ENCODE results near the gene PBRM1. TPM values are rescaled to one million over a fixed set of nuclear protein-coding genes. Genes with fewer than 3 reads are reported as not detected.

PBRM1 gene
- total and polyA plus RNA-seq, 2 of the 13 experiments (the other 11 are each of a cell fraction or from before 2014, with no cell fraction given): 10.9 to 33.2 TPM

DNA sequence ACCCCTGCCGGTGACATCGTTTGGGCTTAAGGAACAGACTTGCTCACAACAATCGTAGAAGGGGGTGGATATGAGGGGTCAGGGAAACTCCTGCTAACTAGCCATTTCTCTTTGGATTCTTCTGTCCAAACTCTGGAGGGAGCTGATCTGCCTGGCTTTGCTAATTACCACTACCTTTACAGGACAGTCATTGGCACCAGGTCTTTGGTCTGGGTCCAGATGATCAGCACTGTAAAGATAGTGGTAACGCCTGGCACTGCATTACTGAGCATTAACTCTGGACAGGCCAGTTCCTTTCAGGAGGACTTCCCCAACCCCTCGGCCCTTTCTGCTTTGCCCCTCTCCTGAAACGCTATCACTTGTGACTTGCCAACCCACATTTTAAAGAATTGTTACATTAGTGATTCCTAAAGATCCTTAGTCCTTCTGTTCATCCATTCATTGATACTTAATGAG, 148.5 kb downstream of the PBRM1 start (continued):
- TF ChIP-seq, protein P1, sequence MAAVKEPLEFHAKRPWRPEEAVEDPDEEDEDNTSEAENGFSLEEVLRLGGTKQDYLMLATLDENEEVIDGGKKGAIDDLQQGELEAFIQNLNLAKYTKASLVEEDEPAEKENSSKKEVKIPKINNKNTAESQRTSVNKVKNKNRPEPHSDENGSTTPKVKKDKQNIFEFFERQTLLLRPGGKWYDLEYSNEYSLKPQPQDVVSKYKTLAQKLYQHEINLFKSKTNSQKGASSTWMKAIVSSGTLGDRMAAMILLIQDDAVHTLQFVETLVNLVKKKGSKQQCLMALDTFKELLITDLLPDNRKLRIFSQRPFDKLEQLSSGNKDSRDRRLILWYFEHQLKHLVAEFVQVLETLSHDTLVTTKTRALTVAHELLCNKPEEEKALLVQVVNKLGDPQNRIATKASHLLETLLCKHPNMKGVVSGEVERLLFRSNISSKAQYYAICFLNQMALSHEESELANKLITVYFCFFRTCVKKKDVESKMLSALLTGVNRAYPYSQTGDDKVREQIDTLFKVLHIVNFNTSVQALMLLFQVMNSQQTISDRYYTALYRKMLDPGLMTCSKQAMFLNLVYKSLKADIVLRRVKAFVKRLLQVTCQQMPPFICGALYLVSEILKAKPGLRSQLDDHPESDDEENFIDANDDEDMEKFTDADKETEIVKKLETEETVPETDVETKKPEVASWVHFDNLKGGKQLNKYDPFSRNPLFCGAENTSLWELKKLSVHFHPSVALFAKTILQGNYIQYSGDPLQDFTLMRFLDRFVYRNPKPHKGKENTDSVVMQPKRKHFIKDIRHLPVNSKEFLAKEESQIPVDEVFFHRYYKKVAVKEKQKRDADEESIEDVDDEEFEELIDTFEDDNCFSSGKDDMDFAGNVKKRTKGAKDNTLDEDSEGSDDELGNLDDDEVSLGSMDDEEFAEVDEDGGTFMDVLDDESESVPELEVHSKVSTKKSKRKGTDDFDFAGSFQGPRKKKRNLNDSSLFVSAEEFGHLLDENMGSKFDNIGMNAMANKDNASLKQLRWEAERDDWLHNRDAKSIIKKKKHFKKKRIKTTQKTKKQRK (IDR thresholded peaks at IDR 0.05; ENCODE audit: low read length): no peak
- TF ChIP-seq SIN3B (IDR thresholded peaks at IDR 0.05; ENCODE audit: low read length) (no peak), ZNF83 (CRISPR knock-in tag; IDR thresholded peaks at IDR 0.05; ENCODE audit: borderline replicate concordance) (peak; percentile 57; the same call in 1 of the 2 replicates), ZNF784 (CRISPR knock-in tag; IDR thresholded peaks at IDR 0.05; ENCODE audit: borderline replicate concordance) (no peak), ZNF619 (CRISPR knock-in tag; IDR thresholded peaks at IDR 0.05) (no peak), ZNF326 (CRISPR knock-in tag; IDR thresholded peaks at IDR 0.05; ENCODE audit: borderline replicate concordance) (no peak), ZNF296 (CRISPR knock-in tag; conservative IDR thresholded peaks at IDR 0.05) (no peak), PTBP1 (IDR thresholded peaks at IDR 0.05; ENCODE audit: low read depth, low read length, poor library complexity, severe bottlenecking) (no peak), ZKSCAN8 (CRISPR knock-in tag; IDR thresholded peaks at IDR 0.05; ENCODE audit: borderline replicate concordance) (no peak), REL (CRISPR knock-in tag; conservative IDR thresholded peaks at IDR 0.05) (0 out of 2 replicates have a peak, but pooled peaks have one; percentile 39), ZNF589 (CRISPR knock-in tag; conservative IDR thresholded peaks at IDR 0.05) (0 out of 2 replicates have a peak, but pooled peaks have one; percentile 2), TCF7L2 (IDR thresholded peaks at IDR 0.05; ENCODE audit: low read depth, low read length) (no peak), SNAPC2 (CRISPR knock-in tag; IDR thresholded peaks at IDR 0.05) (0 out of 2 replicates have a peak, but pooled peaks have one; percentile 3), MTA1 (CRISPR knock-in tag; IDR thresholded peaks at IDR 0.05; ENCODE audit: borderline replicate concordance) (no peak), FOXJ3 (CRISPR knock-in tag; IDR thresholded peaks at IDR 0.05; ENCODE audit: borderline replicate concordance) (no peak), MYNN (CRISPR knock-in tag; IDR thresholded peaks at IDR 0.05; ENCODE audit: low read depth) (no peak), TOPORS (CRISPR knock-in tag; IDR thresholded peaks at IDR 0.05) (no peak), ZNF414 (CRISPR knock-in tag; IDR thresholded peaks at IDR 0.05) (no peak)
- TF ChIP-seq, protein P2, sequence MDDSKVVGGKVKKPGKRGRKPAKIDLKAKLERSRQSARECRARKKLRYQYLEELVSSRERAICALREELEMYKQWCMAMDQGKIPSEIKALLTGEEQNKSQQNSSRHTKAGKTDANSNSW (CRISPR knock-in tag; IDR thresholded peaks at IDR 0.05; ENCODE audit: borderline replicate concordance): no peak
- TF ChIP-seq, protein P3, sequence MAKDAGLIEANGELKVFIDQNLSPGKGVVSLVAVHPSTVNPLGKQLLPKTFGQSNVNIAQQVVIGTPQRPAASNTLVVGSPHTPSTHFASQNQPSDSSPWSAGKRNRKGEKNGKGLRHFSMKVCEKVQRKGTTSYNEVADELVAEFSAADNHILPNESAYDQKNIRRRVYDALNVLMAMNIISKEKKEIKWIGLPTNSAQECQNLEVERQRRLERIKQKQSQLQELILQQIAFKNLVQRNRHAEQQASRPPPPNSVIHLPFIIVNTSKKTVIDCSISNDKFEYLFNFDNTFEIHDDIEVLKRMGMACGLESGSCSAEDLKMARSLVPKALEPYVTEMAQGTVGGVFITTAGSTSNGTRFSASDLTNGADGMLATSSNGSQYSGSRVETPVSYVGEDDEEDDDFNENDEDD (CRISPR knock-in tag; IDR thresholded peaks at IDR 0.05; ENCODE audit: borderline replicate concordance): no peak
